ENCODE data around the gene UBE4B.
A peak's percentile ranks its signal among the peaks of the same experiment; 100 is the strongest.

Gene UBE4B

GRCh38 chr1:10160173-10160572 is 127.4 kb downstream of the UBE4B start:
- TF ChIP-seq CTCF (IDR thresholded peaks at IDR 0.05; ENCODE audit: low read depth, low read length) = no peak
- no peak for DNase-seq (ENCODE audit: low read depth, low spot score)
- no peak overlapping the region for H3K4me3 ChIP-seq (ENCODE audit: low read depth, low read length)
- in situ Hi-C loops (cut with HindIII; ENCODE audit: low sequenced_read_pairs) = no loop called here

GRCh38 chr1:10160907-10161490 is 128.2 kb downstream of the UBE4B start:
- in situ Hi-C loops (cut with HindIII; ENCODE audit: low sequenced_read_pairs) = no loop called here
- H3K4me3 ChIP-seq (ENCODE audit: low read depth, low read length) = no peak overlapping the region
- no peak for TF ChIP-seq CTCF (IDR thresholded peaks at IDR 0.05; ENCODE audit: low read depth, low read length)
- no peak for DNase-seq (ENCODE audit: low read depth, low spot score)

- TF ChIP-seq CTCF (IDR thresholded peaks at IDR 0.05; ENCODE audit: low read depth, low read length) = no peak
These were observed 129.0 kb downstream of the UBE4B start for GRCh38 chr1:10161541-10162290.

GRCh38 chr1:10168912-10169514 is 136.3 kb downstream of the UBE4B start:
- DNase-seq (ENCODE audit: low read depth, low spot score) = no peak
- in situ Hi-C loops (cut with HindIII; ENCODE audit: low sequenced_read_pairs) = no loop called here
- no peak for TF ChIP-seq CTCF (IDR thresholded peaks at IDR 0.05; ENCODE audit: low read depth, low read length)
- no peak overlapping the region for H3K4me3 ChIP-seq (ENCODE audit: low read depth, low read length)

More at GRCh38 chr1:10161541-10162290, 129.0 kb downstream of the UBE4B start:
- in situ Hi-C loops (cut with HindIII; ENCODE audit: low sequenced_read_pairs) = no loop called here
- DNase-seq (ENCODE audit: low read depth, low spot score) = no peak
- H3K4me3 ChIP-seq (ENCODE audit: low read depth, low read length) = no peak overlapping the region

- in situ Hi-C loops (cut with HindIII; ENCODE audit: low sequenced_read_pairs) = no loop called here
- DNase-seq (ENCODE audit: low read depth, low spot score) = peak; percentile 12
- H3K4me3 ChIP-seq (ENCODE audit: low read depth, low read length) = no peak overlapping the region
- TF ChIP-seq CTCF (IDR thresholded peaks at IDR 0.05; ENCODE audit: low read depth, low read length) = no peak
These were observed 137.4 kb downstream of the UBE4B start for GRCh38 chr1:10170239-10170574.

- no peak overlapping the region for H3K4me3 ChIP-seq (ENCODE audit: low read depth, low read length)
- in situ Hi-C loops (cut with HindIII; ENCODE audit: low sequenced_read_pairs) = no loop called here
- no peak for TF ChIP-seq CTCF (IDR thresholded peaks at IDR 0.05; ENCODE audit: low read depth, low read length)
- DNase-seq (ENCODE audit: low read depth, low spot score) = no peak
These were observed 138.5 kb downstream of the UBE4B start for GRCh38 chr1:10171105-10171767.

Measured in astrocyte of the spinal cord (primary cell).